Measurements from ENCODE around the gene SECISBP2. TPM values are rescaled to one million over a fixed set of nuclear protein-coding genes. Genes with fewer than 3 reads are reported as not detected.

SECISBP2 gene
- polyA plus RNA-seq, 2 of the 4 experiments (the other 2 are of a cell fraction) = 16.3 to 43.4 TPM

GRCh38 chr9:89381308-89381609 is 63.0 kb downstream of the SECISBP2 start:
- no peak overlapping the region for H3K4me3 ChIP-seq
- no peak for FAIRE-seq
- H3K4me2 ChIP-seq = no peak overlapping the region
- TF ChIP-seq, protein P1, sequence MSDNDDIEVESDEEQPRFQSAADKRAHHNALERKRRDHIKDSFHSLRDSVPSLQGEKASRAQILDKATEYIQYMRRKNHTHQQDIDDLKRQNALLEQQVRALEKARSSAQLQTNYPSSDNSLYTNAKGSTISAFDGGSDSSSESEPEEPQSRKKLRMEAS (IDR thresholded peaks at IDR 0.05) = no peak
- TF ChIP-seq RNF2 (IDR thresholded peaks at IDR 0.05; ENCODE audit: borderline replicate concordance, low read depth) (no peak), REST (IDR thresholded peaks at IDR 0.05) (no peak), E2F6 (IDR thresholded peaks at IDR 0.05; ENCODE audit: borderline replicate concordance, low read depth) (no peak), CBX8 (IDR thresholded peaks at IDR 0.05) (no peak), TFCP2L1 (CRISPR knock-in tag; IDR thresholded peaks at IDR 0.05) (no peak), ZSCAN20 (CRISPR knock-in tag; IDR thresholded peaks at IDR 0.05) (no peak), HOXA7 (CRISPR knock-in tag; IDR thresholded peaks at IDR 0.05) (no peak), ATOH8 (CRISPR knock-in tag; IDR thresholded peaks at IDR 0.05; ENCODE audit: low read depth) (no peak), MAZ (IDR thresholded peaks at IDR 0.05; ENCODE audit: borderline replicate concordance, low read depth, low read length) (no peak), CTCF (IDR thresholded peaks at IDR 0.05) (no peak), PBX3 (IDR thresholded peaks at IDR 0.05) (no peak), EP300 (IDR thresholded peaks at IDR 0.05) (no peak), HEYL (CRISPR knock-in tag; IDR thresholded peaks at IDR 0.05) (no peak), ZC3H11A (IDR thresholded peaks at IDR 0.05) (no peak)
- TF ChIP-seq, protein P2, sequence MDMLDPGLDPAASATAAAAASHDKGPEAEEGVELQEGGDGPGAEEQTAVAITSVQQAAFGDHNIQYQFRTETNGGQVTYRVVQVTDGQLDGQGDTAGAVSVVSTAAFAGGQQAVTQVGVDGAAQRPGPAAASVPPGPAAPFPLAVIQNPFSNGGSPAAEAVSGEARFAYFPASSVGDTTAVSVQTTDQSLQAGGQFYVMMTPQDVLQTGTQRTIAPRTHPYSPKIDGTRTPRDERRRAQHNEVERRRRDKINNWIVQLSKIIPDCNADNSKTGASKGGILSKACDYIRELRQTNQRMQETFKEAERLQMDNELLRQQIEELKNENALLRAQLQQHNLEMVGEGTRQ (IDR thresholded peaks at IDR 0.05) = no peak
- CTCF ChIA-PET = no interaction called here
- no peaks in the 10 kb centered on the region for H3K4me1 ChIP-seq
- POLR2A ChIA-PET = no interaction called here
- WGBS (ENCODE audit: missing lambda C conversion rate) = 92% methylated on average over 4 of the region's 4 CpGs
- ATAC-seq = no peak
- DNase-seq (ENCODE audit: low read depth in 1 of 2, low spot score in 1 of 2) = no peak
- H3K9me3 ChIP-seq = no peaks in the 10 kb centered on the region
- no peak overlapping the region for H3K27ac ChIP-seq
